OCI-LY1 (cell line): Measurements from ENCODE around the gene GDF15.
A peak's percentile ranks its signal among the peaks of the same experiment; 100 is the strongest.
"Not testable (repeated sequence)": the region's sequence is repeated elsewhere in the genome, so short reads cannot be mapped to it uniquely, and the experiment has no call there.

Source experiments
- H2AFZ ChIP-seq: fragments of 200-600 bp; sonication (generic), shearing (Covaris generic); 2 replicates; pipeline ENCODE4 v1.6.0; 2014; ENCODE audit warnings: antibody characterized with exemption, mild to moderate bottlenecking, low read length
- H3F3A ChIP-seq: fragments of 200-600 bp; sonication (generic), shearing (Covaris generic); 2 replicates; pipeline ENCODE4 v1.6.0; 2014; ENCODE audit warnings: mild to moderate bottlenecking, antibody characterized with exemption, low read length, moderate library complexity; ENCODE audit not compliant: insufficient read depth
- H3K27ac ChIP-seq: fragments of 200-600 bp; sonication (generic); 2 replicates; pipeline ENCODE4 v1.5.1; 2014; ENCODE audit warnings: low read length, mixed run types, mild to moderate bottlenecking, low read depth; ENCODE audit not compliant: poor library complexity, severe bottlenecking
- H3K27me3 ChIP-seq: fragments of 200-600 bp; sonication (generic); 2 replicates; pipeline ENCODE4 v1.6.0; 2014; ENCODE audit warnings: antibody characterized with exemption, mild to moderate bottlenecking, low read length, moderate library complexity; ENCODE audit not compliant: insufficient read depth
- H3K36me3 ChIP-seq: fragments of 200-600 bp; sonication (generic); 2 replicates; pipeline ENCODE4 v1.6.1; 2014; ENCODE audit warnings: mild to moderate bottlenecking, antibody characterized with exemption, low read length, moderate library complexity, mixed read lengths; ENCODE audit not compliant: insufficient read depth
- H3K4me1 ChIP-seq: fragments of 200-600 bp; sonication (generic); 2 replicates; pipeline ENCODE4 v1.5.1; 2014; ENCODE audit warnings: mild to moderate bottlenecking, low read length, moderate library complexity; ENCODE audit not compliant: insufficient read depth, severe bottlenecking
- H3K4me2 ChIP-seq: fragments of 200-600 bp; sonication (generic), shearing (Covaris generic); 2 replicates; pipeline ENCODE4 v1.6.1; 2014; ENCODE audit warnings: low read length
- H3K4me3 ChIP-seq: fragments of 200-600 bp; sonication (generic); 2 replicates; pipeline ENCODE4 v1.5.1; 2014; ENCODE audit warnings: low read length, low read depth, mild to moderate bottlenecking, mixed read lengths; ENCODE audit not compliant: poor library complexity, severe bottlenecking
- H3K79me2 ChIP-seq: fragments of 200-600 bp; shearing (Covaris generic); 2 replicates; pipeline ENCODE4 v1.6.1; 2016; ENCODE audit warnings: mixed run types, low read length, mixed read lengths; ENCODE audit not compliant: insufficient read depth
- H3K9ac ChIP-seq: fragments of 200-600 bp; sonication (generic), shearing (Covaris generic); 2 replicates; pipeline ENCODE4 v1.6.1; 2014; ENCODE audit warnings: mild to moderate bottlenecking, low read length, mixed read lengths
- H3K9me2 ChIP-seq: fragments of 200-600 bp; sonication (generic), shearing (Covaris generic); 2 replicates; pipeline ENCODE4 v1.6.1; 2014; ENCODE audit warnings: low read depth, mild to moderate bottlenecking, low read length, mixed read lengths
- H3K9me3 ChIP-seq: fragments of 200-600 bp; shearing (Covaris generic); 2 replicates; pipeline ENCODE4 v1.6.1; 2014; ENCODE audit warnings: low read length, mixed read lengths
- H4K20me1 ChIP-seq: fragments of 200-600 bp; sonication (generic), shearing (Covaris generic); 2 replicates; pipeline ENCODE4 v1.6.0; 2016; ENCODE audit warnings: mild to moderate bottlenecking, low read length; ENCODE audit not compliant: insufficient read depth
- CTCF ChIP-seq: fragments of 200-600 bp; sonication (generic), shearing (Covaris generic); IDR thresholded peaks from 2 replicates; pipeline ENCODE4 v1.5.1; 2017; ENCODE audit warnings: mild to moderate bottlenecking, antibody characterized with exemption, low read length, moderate library complexity, mixed read lengths
- EZH2 ChIP-seq: fragments of 200-600 bp; sonication (generic), shearing (Covaris generic); IDR thresholded peaks from 2 replicates; pipeline ENCODE4 v1.8.0; 2017; ENCODE audit warnings: borderline replicate concordance, mixed run types, mild to moderate bottlenecking, antibody characterized with exemption, low read length, moderate library complexity, mixed read lengths

GDF15 gene

GRCh38 chr19:18405754-18406153 lies 19.8 kb downstream of the GDF15 start:
- H3K9ac ChIP-seq, H3K9me3 ChIP-seq, H3K9me2 ChIP-seq, H4K20me1 ChIP-seq, H3K27me3 ChIP-seq, H3K79me2 ChIP-seq, H3K4me3 ChIP-seq, H3F3A ChIP-seq, H3K36me3 ChIP-seq, H2AFZ ChIP-seq, H3K4me2 ChIP-seq, H3K27ac ChIP-seq: not testable (repeated sequence)
- peaks cover 20% of the 10 kb centered on the region for H3K4me1 ChIP-seq

GRCh38 chr19:18406749-18407148 lies 20.8 kb downstream of the GDF15 start:
- no peak overlapping the region for H3K9ac ChIP-seq
- H3K4me1 ChIP-seq: peaks cover 15% of the 10 kb centered on the region
- H3F3A ChIP-seq: 0 out of 2 replicates have a peak, but pooled peaks cover 5% of the 10 kb centered on the region
- no peak overlapping the region for H3K4me3 ChIP-seq
- no peaks in the 10 kb centered on the region for H3K27me3 ChIP-seq
- no peaks in the 10 kb centered on the region for H3K36me3 ChIP-seq
- no peaks in the 10 kb centered on the region for H3K9me3 ChIP-seq
- H3K79me2 ChIP-seq: no peaks in the 10 kb centered on the region
- H2AFZ ChIP-seq: no peak overlapping the region
- H4K20me1 ChIP-seq: no peaks in the 10 kb centered on the region
- no peak overlapping the region for H3K27ac ChIP-seq
- H3K4me2 ChIP-seq: no peak overlapping the region
- H3K9me2 ChIP-seq: no peaks in the 10 kb centered on the region
- no peak for TF ChIP-seq EZH2
- no peak for TF ChIP-seq CTCF

- Histone ChIP-seq H3K27ac (peak overlapping the region; percentile 0), H3F3A (no peaks in the 10 kb centered on the region), H3K36me3 (no peaks in the 10 kb centered on the region), H3K9me3 (no peaks in the 10 kb centered on the region), H3K9me2 (no peaks in the 10 kb centered on the region), H2AFZ (no peak overlapping the region), H3K4me1 (peaks cover 2% of the 10 kb centered on the region), H4K20me1 (no peaks in the 10 kb centered on the region), H3K4me3 (no peak overlapping the region), H3K79me2 (no peaks in the 10 kb centered on the region), H3K27me3 (no peaks in the 10 kb centered on the region; the same call in 1 of the 2 replicates), H3K9ac (no peak overlapping the region), H3K4me2 (no peak overlapping the region)
- TF ChIP-seq EZH2: no peak
- TF ChIP-seq CTCF: peak; percentile 58
These were observed 22.1 kb downstream of the GDF15 start for GRCh38 chr19:18408053-18408476.

- Histone ChIP-seq H3K4me2 (no peak overlapping the region), H3K9ac (no peak overlapping the region), H3K4me3 (no peak overlapping the region), H3K4me1 (peaks cover 14% of the 10 kb centered on the region), H3K79me2 (no peaks in the 10 kb centered on the region), H3F3A (no peaks in the 10 kb centered on the region), H4K20me1 (no peaks in the 10 kb centered on the region), H3K27me3 (no peaks in the 10 kb centered on the region; the same call in 1 of the 2 replicates), H3K36me3 (no peaks in the 10 kb centered on the region), H3K9me3 (no peaks in the 10 kb centered on the region), H3K9me2 (no peaks in the 10 kb centered on the region), H2AFZ (no peak overlapping the region), H3K27ac (no peak overlapping the region)
- no peak for TF ChIP-seq EZH2
- no peak for TF ChIP-seq CTCF
These were observed 26.8 kb downstream of the GDF15 start for GRCh38 chr19:18412610-18413239.
